Loucy (cell line): ENCODE data around the gene EEF1AKMT2.

Source experiments
- H2AFZ ChIP-seq: fragments of 200-600 bp; sonication (generic); 2 replicates; pipeline ENCODE4 v1.6.0; 2016; ENCODE audit warnings: antibody characterized with exemption, mild to moderate bottlenecking, low read length, moderate library complexity
- H3F3A ChIP-seq: fragments of 200-600 bp; 2 replicates; pipeline ENCODE4 v1.6.0; 2016; ENCODE audit warnings: antibody characterized with exemption, low read depth, mild to moderate bottlenecking
- H3K27me3 ChIP-seq: fragments of 200-600 bp; sonication (generic); 2 replicates; pipeline ENCODE4 v1.6.1; 2014; ENCODE audit warnings: low read length, mild to moderate bottlenecking; ENCODE audit not compliant: insufficient read depth, poor library complexity, severe bottlenecking
- H3K36me3 ChIP-seq: fragments of 200-600 bp; sonication (generic); 2 replicates; pipeline ENCODE4 v1.6.1; 2016; ENCODE audit warnings: low read length; ENCODE audit not compliant: insufficient read depth
- H3K4me1 ChIP-seq: fragments of 200-600 bp; sonication (generic); 2 replicates; pipeline ENCODE4 v1.5.1; 2014; ENCODE audit warnings: low read length, mild to moderate bottlenecking; ENCODE audit not compliant: insufficient read depth, poor library complexity, severe bottlenecking
- H3K4me2 ChIP-seq: fragments of 200-600 bp; sonication (generic); 2 replicates; pipeline ENCODE4 v1.6.0; 2014; ENCODE audit warnings: antibody characterized with exemption, low read length, low read depth, mild to moderate bottlenecking; ENCODE audit not compliant: poor library complexity, severe bottlenecking
- H3K4me3 ChIP-seq: fragments of 200-600 bp; sonication (generic); 2 replicates; pipeline ENCODE4 v1.5.1; 2014; ENCODE audit warnings: low read length, mild to moderate bottlenecking, mixed read lengths; ENCODE audit not compliant: poor library complexity, severe bottlenecking
- H3K79me2 ChIP-seq: fragments of 200-600 bp; sonication (generic); 2 replicates; pipeline ENCODE4 v1.6.1; 2014; ENCODE audit warnings: low read length; ENCODE audit not compliant: insufficient read depth
- H3K9ac ChIP-seq: fragments of 200-600 bp; sonication (generic); 2 replicates; pipeline ENCODE4 v1.6.0; 2014; ENCODE audit warnings: mild to moderate bottlenecking, low read depth, low read length, moderate library complexity; ENCODE audit not compliant: poor library complexity, severe bottlenecking
- H3K9me2 ChIP-seq: fragments of 200-600 bp; sonication (generic); replicated peaks from 2 replicates; pipeline ENCODE4 v1.6.1; 2016; ENCODE audit warnings: low read depth, low read length, mixed read lengths
- H3K9me3 ChIP-seq: fragments of 200-600 bp; sonication (generic); 2 replicates; pipeline ENCODE4 v1.6.1; 2014; ENCODE audit warnings: mild to moderate bottlenecking, antibody characterized with exemption, low read length, low read depth; ENCODE audit not compliant: insufficient read depth
- H4K20me1 ChIP-seq: fragments of 200-600 bp; sonication (generic); 2 replicates; pipeline ENCODE4 v1.6.0; 2014; ENCODE audit warnings: antibody characterized with exemption, low read length, mild to moderate bottlenecking; ENCODE audit not compliant: insufficient read depth, poor library complexity, severe bottlenecking
- EZH2phosphoT487 ChIP-seq: fragments of 200-600 bp; IDR thresholded peaks from 2 replicates; pipeline ENCODE4 v1.6.1; 2018; ENCODE audit warnings: antibody characterized with exemption, mild to moderate bottlenecking, moderate library complexity, borderline replicate concordance
- TF ChIP-seq, protein P1 (sequence below): fragments of 200-600 bp; sonication (generic); conservative IDR thresholded peaks from 2 replicates; pipeline ENCODE4 v1.5.1; 2014; ENCODE audit warnings: mild to moderate bottlenecking, antibody characterized with exemption, low read length

The EEF1AKMT2 gene

DNA sequence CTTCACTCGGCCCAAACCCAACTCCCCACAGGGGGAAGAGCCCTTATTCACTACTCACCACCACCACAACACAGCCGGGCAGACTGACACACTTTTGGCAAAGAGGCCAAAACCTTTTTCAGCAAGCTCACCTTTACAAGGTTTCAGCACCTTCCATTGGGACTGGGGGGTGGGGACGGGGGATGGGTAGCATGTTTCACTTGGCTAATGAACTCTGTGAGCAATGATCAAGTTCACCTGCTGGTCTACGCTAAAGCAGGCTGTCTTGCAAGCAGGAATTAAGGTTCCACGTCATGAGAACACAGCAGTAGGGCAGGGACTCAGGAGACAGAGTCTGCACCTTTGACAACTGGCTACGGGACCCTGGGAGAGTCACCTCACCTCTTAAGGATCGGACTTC, 54.5 kb downstream of the EEF1AKMT2 start:
- H3K36me3 ChIP-seq = peaks cover 4% of the 10 kb centered on the region; the same call in 1 of the 2 replicates
- peaks cover 98% of the 10 kb centered on the region for H3K79me2 ChIP-seq
- no peaks in the 10 kb centered on the region for H3K9me2 ChIP-seq
- peaks cover 85% of the 10 kb centered on the region for H4K20me1 ChIP-seq
- peaks cover 61% of the 10 kb centered on the region for H3K4me1 ChIP-seq
- no peak overlapping the region for H2AFZ ChIP-seq
- no peak overlapping the region for H3K9ac ChIP-seq
- no peak for TF ChIP-seq EZH2phosphoT487
- TF ChIP-seq, protein P1, sequence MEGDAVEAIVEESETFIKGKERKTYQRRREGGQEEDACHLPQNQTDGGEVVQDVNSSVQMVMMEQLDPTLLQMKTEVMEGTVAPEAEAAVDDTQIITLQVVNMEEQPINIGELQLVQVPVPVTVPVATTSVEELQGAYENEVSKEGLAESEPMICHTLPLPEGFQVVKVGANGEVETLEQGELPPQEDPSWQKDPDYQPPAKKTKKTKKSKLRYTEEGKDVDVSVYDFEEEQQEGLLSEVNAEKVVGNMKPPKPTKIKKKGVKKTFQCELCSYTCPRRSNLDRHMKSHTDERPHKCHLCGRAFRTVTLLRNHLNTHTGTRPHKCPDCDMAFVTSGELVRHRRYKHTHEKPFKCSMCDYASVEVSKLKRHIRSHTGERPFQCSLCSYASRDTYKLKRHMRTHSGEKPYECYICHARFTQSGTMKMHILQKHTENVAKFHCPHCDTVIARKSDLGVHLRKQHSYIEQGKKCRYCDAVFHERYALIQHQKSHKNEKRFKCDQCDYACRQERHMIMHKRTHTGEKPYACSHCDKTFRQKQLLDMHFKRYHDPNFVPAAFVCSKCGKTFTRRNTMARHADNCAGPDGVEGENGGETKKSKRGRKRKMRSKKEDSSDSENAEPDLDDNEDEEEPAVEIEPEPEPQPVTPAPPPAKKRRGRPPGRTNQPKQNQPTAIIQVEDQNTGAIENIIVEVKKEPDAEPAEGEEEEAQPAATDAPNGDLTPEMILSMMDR = no peak
- H3K9me3 ChIP-seq = no peaks in the 10 kb centered on the region
- H3K4me3 ChIP-seq = no peak overlapping the region
- H3K4me2 ChIP-seq = no peak overlapping the region
- no peaks in the 10 kb centered on the region for H3K27me3 ChIP-seq
- no peaks in the 10 kb centered on the region for H3F3A ChIP-seq

DNA sequence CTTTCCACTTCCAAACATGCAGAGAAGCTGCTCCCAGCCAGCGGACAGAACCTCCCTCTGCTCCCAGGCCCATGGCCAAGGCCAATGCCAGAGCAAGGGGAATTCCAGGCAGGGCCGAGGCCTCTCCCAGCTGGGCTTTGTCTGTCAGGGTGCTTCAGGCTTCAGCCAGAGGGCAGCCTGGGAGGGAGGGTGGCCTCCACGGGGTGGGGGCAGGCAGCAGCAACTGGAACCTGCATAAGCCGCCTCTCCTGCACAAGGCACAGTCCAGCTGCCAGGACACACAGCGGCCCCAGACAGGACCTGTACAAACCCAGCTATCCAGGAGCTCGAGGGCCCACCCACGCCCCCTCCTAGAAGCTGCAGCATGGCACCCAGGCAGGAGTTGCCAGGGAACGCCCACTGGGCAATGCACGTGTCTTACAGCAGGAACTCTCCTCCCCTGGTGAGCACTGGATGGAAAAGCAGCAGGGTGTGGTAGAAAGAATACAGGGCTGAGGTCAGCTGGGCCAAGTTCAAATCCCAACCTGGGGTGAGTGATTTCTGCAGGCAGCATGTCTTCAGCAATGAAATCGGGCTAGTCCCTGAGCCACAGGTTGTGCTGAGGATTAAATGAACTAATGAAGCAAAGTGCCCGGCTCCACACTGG, 55.1 kb downstream of the EEF1AKMT2 start:
- Histone ChIP-seq H3K36me3 (peaks cover 6% of the 10 kb centered on the region; the same call in 1 of the 2 replicates), H2AFZ (no peak overlapping the region), H3F3A (no peaks in the 10 kb centered on the region), H3K9me2 (no peaks in the 10 kb centered on the region), H3K27me3 (no peaks in the 10 kb centered on the region), H3K9ac (no peak overlapping the region), H4K20me1 (peaks cover 84% of the 10 kb centered on the region), H3K79me2 (peaks cover 98% of the 10 kb centered on the region), H3K9me3 (no peaks in the 10 kb centered on the region), H3K4me3 (no peak overlapping the region), H3K4me2 (no peak overlapping the region), H3K4me1 (peaks cover 55% of the 10 kb centered on the region)
- TF ChIP-seq, protein P1 = no peak
- TF ChIP-seq EZH2phosphoT487 = no peak

DNA sequence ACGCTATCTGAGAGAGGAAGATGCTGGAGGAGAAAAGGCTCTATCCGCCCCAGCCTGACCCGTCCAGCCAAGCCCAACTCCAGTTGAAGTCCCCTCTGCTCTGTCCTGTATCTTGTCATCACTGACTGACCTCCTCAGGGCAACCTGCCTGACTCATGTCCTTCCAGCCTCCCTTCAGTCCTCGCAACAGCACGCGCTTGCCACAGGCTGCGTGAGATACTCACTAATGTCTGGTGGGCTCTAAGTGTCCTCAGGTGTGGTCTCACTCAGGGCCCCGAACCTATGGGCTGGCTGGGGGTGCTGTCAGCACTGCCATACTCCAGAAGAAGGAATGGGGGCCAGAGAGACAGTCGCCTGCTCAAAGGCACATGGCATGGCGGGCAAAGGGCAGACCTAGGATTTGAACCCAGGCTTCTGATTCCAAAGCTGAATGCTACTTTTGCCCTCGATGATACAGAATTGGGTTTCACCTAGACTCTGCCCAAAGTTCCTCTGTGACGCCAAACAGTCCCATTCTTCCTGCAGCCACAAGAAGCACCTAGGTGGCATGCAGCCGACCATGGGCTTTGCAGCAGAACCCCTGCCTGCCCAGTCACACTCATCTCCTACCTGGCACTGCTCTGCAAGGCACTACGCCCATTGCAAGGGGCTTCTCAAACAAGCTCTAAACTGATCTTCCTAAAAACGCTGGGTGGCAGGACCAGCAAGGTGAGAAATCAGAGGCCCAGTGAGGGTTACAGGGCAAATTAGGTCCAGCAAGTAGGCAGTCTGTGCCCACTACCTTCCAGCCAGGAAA, 56.0 kb downstream of the EEF1AKMT2 start:
- peaks cover 99% of the 10 kb centered on the region for H3K79me2 ChIP-seq

More for the DNA sequence above, 56.0 kb downstream of the EEF1AKMT2 start:
- H2AFZ ChIP-seq = no peak overlapping the region
- H3K4me3 ChIP-seq = no peak overlapping the region
- H3K9me2 ChIP-seq = no peaks in the 10 kb centered on the region
- no peaks in the 10 kb centered on the region for H3K27me3 ChIP-seq
- H4K20me1 ChIP-seq = peaks cover 84% of the 10 kb centered on the region
- peaks cover 6% of the 10 kb centered on the region; the same call in 1 of the 2 replicates for H3K36me3 ChIP-seq
- no peaks in the 10 kb centered on the region for H3F3A ChIP-seq
- H3K4me1 ChIP-seq = peaks cover 47% of the 10 kb centered on the region
- no peak overlapping the region for H3K9ac ChIP-seq
- H3K4me2 ChIP-seq = peak overlapping the region; percentile 22
- TF ChIP-seq, protein P1 = no peak
- no peak for TF ChIP-seq EZH2phosphoT487
- no peaks in the 10 kb centered on the region for H3K9me3 ChIP-seq
